AG10803 (cell line): Measurements from ENCODE around the gene RTRAF.

ENCODE experiments used
- DNase-seq: peaks from one replicate; pipeline ENCODE4 v3.0.0; 2010; ENCODE audit warnings: low read depth
- H3K4me3 ChIP-seq: 2 replicates; pipeline ENCODE4 v1.5.1; 2011; ENCODE audit warnings: mild to moderate bottlenecking, low read length, control low read depth
- TF ChIP-seq, protein P1 (sequence below): conservative IDR thresholded peaks from 2 replicates; pipeline ENCODE4 v1.5.1; 2011; ENCODE audit warnings: mild to moderate bottlenecking, low read length, control low read depth, inconsistent platforms

RTRAF gene

DNA sequence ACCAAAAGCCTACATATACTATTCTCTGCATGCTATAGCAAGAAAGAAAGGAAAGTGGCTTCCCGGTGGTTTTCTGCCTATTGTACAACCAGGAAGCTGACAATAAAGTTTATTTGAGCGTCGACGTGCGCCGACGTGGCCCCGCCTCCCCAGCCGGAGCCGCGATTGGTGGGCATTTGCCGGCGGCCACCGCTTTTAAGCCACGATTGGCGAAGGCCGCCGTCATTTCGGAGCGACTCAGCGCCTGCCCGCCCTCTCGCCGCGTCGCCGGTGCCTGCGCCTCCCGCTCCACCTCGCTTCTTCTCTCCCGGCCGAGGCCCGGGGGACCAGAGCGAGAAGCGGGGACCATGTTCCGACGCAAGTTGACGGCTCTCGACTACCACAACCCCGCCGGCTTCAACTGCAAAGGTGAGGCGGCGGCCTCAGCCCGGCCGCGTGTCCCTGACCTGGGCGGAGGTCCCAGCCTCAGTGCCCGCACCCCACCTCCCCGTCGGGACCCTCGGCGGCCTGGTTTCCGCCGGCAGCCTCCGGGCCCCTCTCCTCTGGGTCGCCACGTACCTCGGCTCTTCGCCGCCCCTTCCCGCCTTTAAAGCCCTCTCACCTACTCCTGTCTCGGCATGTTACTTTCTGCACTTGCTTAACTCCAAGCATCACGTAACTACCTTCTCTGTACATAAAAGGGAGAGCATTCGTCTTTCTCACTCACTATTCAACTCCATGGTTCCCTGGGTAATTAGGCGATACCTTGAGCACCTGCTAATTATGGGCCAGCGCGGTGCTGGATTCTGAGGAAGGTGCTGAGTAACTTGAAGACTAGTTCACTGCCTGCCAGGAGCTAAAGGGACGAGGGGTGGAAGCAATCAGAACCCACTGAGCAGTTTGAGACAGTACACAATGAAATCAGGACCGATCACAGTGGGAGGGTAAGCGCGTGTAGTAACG lies at the start of gene RTRAF:
RTRAF (plus strand) TSS at position 254 of the 942 bp plus-strand sequence; CDS start at position 348, 94 bp downstream.
- peak; percentile 94 for DNase-seq
- TF ChIP-seq, protein P1, sequence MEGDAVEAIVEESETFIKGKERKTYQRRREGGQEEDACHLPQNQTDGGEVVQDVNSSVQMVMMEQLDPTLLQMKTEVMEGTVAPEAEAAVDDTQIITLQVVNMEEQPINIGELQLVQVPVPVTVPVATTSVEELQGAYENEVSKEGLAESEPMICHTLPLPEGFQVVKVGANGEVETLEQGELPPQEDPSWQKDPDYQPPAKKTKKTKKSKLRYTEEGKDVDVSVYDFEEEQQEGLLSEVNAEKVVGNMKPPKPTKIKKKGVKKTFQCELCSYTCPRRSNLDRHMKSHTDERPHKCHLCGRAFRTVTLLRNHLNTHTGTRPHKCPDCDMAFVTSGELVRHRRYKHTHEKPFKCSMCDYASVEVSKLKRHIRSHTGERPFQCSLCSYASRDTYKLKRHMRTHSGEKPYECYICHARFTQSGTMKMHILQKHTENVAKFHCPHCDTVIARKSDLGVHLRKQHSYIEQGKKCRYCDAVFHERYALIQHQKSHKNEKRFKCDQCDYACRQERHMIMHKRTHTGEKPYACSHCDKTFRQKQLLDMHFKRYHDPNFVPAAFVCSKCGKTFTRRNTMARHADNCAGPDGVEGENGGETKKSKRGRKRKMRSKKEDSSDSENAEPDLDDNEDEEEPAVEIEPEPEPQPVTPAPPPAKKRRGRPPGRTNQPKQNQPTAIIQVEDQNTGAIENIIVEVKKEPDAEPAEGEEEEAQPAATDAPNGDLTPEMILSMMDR: no peak
- peak within 1 kb of the TSS; percentile 78 for H3K4me3 ChIP-seq

DNA sequence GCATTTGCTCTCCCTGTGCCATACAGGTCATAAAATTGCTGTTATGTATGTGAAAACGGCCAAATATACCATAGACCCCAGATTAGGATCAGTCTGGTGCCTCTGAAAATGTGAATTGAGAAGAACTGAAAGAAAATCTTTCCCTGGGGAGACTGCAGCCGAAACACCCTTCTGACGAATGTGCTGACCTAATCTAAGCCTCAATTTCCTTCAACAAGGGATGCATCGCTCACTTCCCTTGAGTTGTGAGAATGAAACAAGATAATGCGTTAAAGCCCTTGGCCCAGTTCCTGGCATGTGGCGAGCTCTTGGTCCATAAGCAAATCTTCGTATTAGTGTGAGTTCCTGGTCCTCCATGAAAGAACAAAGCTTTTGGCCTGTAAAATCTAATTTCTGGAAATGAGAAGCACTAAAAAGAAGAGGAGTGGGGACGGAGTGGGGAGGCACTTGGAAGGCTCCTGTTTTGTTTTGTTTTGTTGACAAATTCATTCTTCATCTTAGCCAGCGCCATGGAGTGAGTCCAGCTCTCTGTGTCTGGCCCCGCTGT lies 49.5 kb upstream of the RTRAF start:
- no peak for DNase-seq
- TF ChIP-seq, protein P1: no peak
- H3K4me3 ChIP-seq: no peak overlapping the region

DNA sequence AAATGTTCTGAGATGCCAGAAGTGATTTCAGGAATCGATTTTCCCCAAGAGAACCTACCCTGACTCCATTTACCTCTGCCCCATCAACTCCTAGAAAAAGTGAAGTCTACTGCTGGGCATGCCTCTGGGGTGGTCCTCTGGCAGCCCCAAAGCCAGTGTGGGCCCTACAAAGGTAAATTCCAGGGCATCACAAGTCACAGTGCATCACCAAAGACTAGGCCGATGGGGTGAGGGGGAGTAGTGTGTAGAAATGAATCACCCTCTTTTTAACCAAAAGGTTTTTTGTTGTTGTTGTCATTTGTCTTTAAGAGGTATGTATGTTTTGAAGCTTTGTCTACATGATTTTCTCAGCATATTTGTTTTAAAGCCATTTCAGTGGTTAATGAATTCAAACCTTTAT lies 46.4 kb upstream of the RTRAF start:
- DNase-seq: no peak

DNA sequence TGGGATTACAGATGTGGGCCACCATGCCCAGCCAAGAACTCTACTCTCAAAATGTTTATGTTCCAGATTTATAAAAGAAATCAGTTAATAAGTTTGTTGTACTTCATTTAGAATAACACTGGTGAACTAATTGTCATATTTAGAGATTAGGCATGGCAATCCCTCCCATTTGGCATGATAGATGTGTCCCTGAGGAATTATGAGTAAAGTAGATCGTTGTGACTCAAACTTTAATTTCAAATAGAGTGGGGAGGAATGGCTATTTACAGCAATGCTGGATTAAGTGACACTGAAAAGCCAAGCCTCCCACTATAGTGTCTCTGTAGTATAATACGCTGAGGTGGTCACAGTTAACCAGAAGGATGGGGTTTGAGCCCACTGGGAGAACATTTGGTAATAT lies 39.3 kb upstream of the RTRAF start:
- DNase-seq: no peak
- TF ChIP-seq, protein P1: no peak
- no peak overlapping the region for H3K4me3 ChIP-seq

More for the DNA sequence above, 46.4 kb upstream of the RTRAF start:
- TF ChIP-seq, protein P1: no peak
- no peak overlapping the region for H3K4me3 ChIP-seq

DNA sequence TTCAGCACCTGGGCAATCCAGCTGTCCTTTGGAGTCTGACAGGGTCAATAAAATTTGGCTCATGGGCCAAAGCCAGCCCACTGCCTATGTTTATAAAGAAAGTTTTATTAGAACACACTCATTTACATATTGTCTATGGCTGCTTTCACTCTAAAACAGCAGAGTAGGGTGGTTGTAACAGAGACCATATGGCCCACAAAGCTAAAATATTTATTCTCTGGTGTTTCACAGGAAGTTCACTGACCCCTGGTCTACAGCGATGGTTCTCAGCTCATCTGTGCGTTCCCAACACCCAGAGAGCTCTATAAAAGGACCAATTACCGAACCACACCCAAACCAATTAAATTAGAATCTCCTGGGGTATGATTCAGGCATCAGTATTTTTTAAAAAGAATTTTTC lies 37.7 kb upstream of the RTRAF start:
- no peak overlapping the region for H3K4me3 ChIP-seq
- TF ChIP-seq, protein P1: no peak
- no peak for DNase-seq

DNA sequence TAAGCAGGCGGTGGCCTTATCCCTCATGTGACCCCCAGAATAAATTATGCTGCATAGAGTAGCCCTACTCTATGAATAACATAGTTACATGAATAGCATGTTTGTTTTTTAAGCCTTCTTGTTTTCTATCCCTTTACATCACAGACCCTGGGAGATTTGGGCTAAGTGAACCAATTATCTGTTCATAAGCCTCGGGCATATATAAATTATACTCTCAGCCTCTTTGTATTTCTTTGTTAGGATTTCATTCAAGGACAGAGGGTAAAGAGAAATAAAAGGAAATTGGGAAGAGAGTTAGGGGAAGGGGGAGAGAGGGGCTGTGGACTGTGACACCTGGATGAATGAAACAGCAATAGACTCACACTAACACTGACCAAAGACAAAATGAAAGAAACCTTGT lies 35.3 kb upstream of the RTRAF start:
- TF ChIP-seq, protein P1: no peak
- DNase-seq: no peak
- no peak overlapping the region for H3K4me3 ChIP-seq

DNA sequence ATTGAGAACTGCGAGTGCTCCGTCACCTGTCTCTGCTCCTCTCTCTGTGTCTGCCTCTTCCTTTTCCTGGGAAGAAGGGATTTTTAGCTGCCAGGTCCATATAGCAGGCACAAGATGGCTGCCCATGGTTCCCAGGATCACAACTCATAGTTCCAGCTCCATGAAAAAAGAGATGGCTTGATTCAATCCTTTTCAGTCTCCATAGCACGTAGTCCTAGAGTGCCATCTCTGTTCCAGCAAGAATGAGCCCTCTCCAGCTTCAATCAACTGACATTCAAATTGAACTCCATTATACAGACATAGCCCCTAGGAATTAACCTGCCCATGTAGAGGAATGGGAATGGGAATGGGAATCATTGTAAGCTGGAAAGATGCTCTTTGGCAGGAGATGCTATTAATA lies 34.7 kb upstream of the RTRAF start:
- TF ChIP-seq, protein P1: no peak

More for the DNA sequence above, 34.7 kb upstream of the RTRAF start:
- no peak for DNase-seq
- H3K4me3 ChIP-seq: no peak overlapping the region
